OCI-LY7 (cell line): Measurements from ENCODE around the gene PLP1. TPM values are rescaled to one million over a fixed set of nuclear protein-coding genes. Genes with fewer than 3 reads are reported as not detected.

Experiments
- BruUV-seq: library from RNA; stranded (reverse); fragments of 400-500 nt; replicated peaks from 2 replicates; lab custom pipeline; 2021; lab: Mats Ljungman, UMichigan
- CTCF ChIA-PET: fragments of 300-600 bp; sonication (Branson Sonifier 250); formaldehyde crosslinking; loops from one replicate; lab custom pipeline; 2022; ENCODE audit warnings: antibody characterized with exemption; ENCODE audit not compliant: unreplicated experiment; lab: Charles Lee
- POLR2A ChIA-PET: fragments of 300-600 bp; sonication (Branson Sonifier 250); formaldehyde crosslinking; loops from one replicate; lab custom pipeline; 2022; ENCODE audit warnings: antibody characterized with exemption; lab: Charles Lee
- DNase-seq: peaks from one replicate; pipeline ENCODE4 v3.0.0-alpha.2; 2015; ENCODE audit warnings: low spot score
- H2AFZ ChIP-seq: fragments of 200-600 bp; sonication (generic), shearing (Covaris generic); 2 replicates; pipeline ENCODE4 v1.6.1; 2014; ENCODE audit warnings: mild to moderate bottlenecking, antibody characterized with exemption, low read length, moderate library complexity
- H3K27ac ChIP-seq: fragments of 200-600 bp; sonication (generic); 2 replicates; pipeline ENCODE4 v1.5.1; 2014; ENCODE audit warnings: mixed run types, low read depth, mild to moderate bottlenecking, moderate library complexity, low read length, inconsistent platforms; ENCODE audit not compliant: poor library complexity, severe bottlenecking
- H3K36me3 ChIP-seq: fragments of 200-600 bp; sonication (generic); 2 replicates; pipeline ENCODE4 v1.6.1; 2014; ENCODE audit warnings: mild to moderate bottlenecking, antibody characterized with exemption, low read length, moderate library complexity, mixed read lengths; ENCODE audit not compliant: insufficient read depth
- H3K4me1 ChIP-seq: fragments of 200-600 bp; sonication (generic); 2 replicates; pipeline ENCODE4 v1.5.1; 2014; ENCODE audit warnings: mild to moderate bottlenecking, low read length; ENCODE audit not compliant: insufficient read depth, poor library complexity, severe bottlenecking
- H3K4me2 ChIP-seq: fragments of 200-600 bp; sonication (generic); 2 replicates; pipeline ENCODE4 v1.6.1; 2014; ENCODE audit warnings: mild to moderate bottlenecking, low read length
- H3K4me3 ChIP-seq: fragments of 200-600 bp; sonication (generic); 2 replicates; pipeline ENCODE4 v1.5.1; 2014; ENCODE audit warnings: mild to moderate bottlenecking, low read depth, low read length; ENCODE audit not compliant: poor library complexity, severe bottlenecking
- H3K79me2 ChIP-seq: fragments of 200-600 bp; sonication (generic); 2 replicates; pipeline ENCODE4 v1.6.1; 2016; ENCODE audit warnings: low read depth, mild to moderate bottlenecking, low read length, moderate library complexity, mixed read lengths; ENCODE audit not compliant: insufficient read depth
- H3K9me2 ChIP-seq: fragments of 200-600 bp; sonication (generic); 2 replicates; pipeline ENCODE4 v1.6.1; 2016; ENCODE audit warnings: mild to moderate bottlenecking, low read length, mixed read lengths; ENCODE audit not compliant: insufficient read depth
- H3K9me3 ChIP-seq: fragments of 200-600 bp; sonication (generic); 2 replicates; pipeline ENCODE4 v1.6.1; 2014; ENCODE audit warnings: mild to moderate bottlenecking, mixed run types, low read length, mixed read lengths
- H4K20me1 ChIP-seq: fragments of 200-600 bp; sonication (generic); 2 replicates; pipeline ENCODE4 v1.6.1; 2014; ENCODE audit warnings: mild to moderate bottlenecking, antibody characterized with exemption, low read length, moderate library complexity, mixed read lengths; ENCODE audit not compliant: insufficient read depth
- EZH2phosphoT487 ChIP-seq: fragments of 200-600 bp; sonication (generic); IDR thresholded peaks from 2 replicates; pipeline ENCODE4 v1.6.1; 2018; ENCODE audit warnings: low read depth, borderline replicate concordance, mild to moderate bottlenecking, mixed run types, antibody characterized with exemption, low read length, moderate library complexity, mixed read lengths
- intact Hi-C: fragments of 100-400 bp; cut with micrococcal nuclease; formaldehyde crosslinking; loops from one replicate; pipeline ENCODE4 v1.10.0; 2022; ENCODE audit not compliant: unreplicated experiment
- total RNA-seq, 2 experiments: library from RNA; depleted of rRNA in 1 of 2; stranded (reverse); fragments of >200 nt in 1 of 2; shearing (Covaris generic) in 1 of 2; gene quantifications; 2 replicates each; pipeline ENCODE4 v1.2.3, GENCODE V29; 2014 to 2022
- TF ChIP-seq, protein P1 (sequence below): fragments of 200-600 bp; sonication (generic); conservative IDR thresholded peaks from 2 replicates; pipeline ENCODE4 v1.5.1; 2014; ENCODE audit warnings: mild to moderate bottlenecking, antibody characterized with exemption, low read length, moderate library complexity, mixed read lengths

Gene PLP1
- total RNA-seq, 2 experiments from 2014 or later, result not detected

DNA sequence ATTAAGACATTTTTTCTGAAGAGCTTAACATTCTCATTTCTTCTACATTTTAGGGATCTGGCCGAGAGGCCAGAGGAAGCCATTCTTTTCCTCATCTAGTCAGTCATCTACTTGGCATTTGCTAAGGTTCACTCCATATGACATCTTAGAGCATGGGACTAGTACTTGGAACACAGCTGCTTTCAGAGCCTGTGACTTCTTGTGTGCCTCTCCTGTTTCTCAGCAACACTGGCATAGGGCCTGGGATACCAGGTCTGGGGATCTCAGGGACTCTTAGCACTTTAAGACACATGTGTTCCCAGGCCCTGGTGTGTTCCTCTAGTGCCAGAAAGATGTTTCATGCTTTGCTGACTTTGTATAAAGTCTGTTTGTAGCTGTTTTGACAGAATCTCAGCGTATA is 7.3 kb downstream of the PLP1 start:
- no peaks in the 10 kb centered on the region for H3K9me2 ChIP-seq
- H3K27ac ChIP-seq, result no peak overlapping the region
- no TSS peak for BruUV-seq
- H3K4me2 ChIP-seq, result no peak overlapping the region
- TF ChIP-seq, protein P1, sequence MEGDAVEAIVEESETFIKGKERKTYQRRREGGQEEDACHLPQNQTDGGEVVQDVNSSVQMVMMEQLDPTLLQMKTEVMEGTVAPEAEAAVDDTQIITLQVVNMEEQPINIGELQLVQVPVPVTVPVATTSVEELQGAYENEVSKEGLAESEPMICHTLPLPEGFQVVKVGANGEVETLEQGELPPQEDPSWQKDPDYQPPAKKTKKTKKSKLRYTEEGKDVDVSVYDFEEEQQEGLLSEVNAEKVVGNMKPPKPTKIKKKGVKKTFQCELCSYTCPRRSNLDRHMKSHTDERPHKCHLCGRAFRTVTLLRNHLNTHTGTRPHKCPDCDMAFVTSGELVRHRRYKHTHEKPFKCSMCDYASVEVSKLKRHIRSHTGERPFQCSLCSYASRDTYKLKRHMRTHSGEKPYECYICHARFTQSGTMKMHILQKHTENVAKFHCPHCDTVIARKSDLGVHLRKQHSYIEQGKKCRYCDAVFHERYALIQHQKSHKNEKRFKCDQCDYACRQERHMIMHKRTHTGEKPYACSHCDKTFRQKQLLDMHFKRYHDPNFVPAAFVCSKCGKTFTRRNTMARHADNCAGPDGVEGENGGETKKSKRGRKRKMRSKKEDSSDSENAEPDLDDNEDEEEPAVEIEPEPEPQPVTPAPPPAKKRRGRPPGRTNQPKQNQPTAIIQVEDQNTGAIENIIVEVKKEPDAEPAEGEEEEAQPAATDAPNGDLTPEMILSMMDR, result no peak
- TF ChIP-seq EZH2phosphoT487, result no peak
- no peak overlapping the region for H2AFZ ChIP-seq
- POLR2A ChIA-PET, result interaction anchor here (1.3 kb wide), 1 partner anchor 16 kb away, joined by 3 read pairs; no protein-coding TSS in a partner anchor
- CTCF ChIA-PET, result interaction anchor here (0.7 kb wide), 1 partner anchor 10 kb away, joined by 3 read pairs; no protein-coding TSS in a partner anchor
- H4K20me1 ChIP-seq, result no peaks in the 10 kb centered on the region
- H3K79me2 ChIP-seq, result no peaks in the 10 kb centered on the region
- H3K4me3 ChIP-seq, result no peak overlapping the region
- peaks cover 18% of the 10 kb centered on the region for H3K4me1 ChIP-seq
- intact Hi-C loops, result no loop called here
- H3K36me3 ChIP-seq, result no peaks in the 10 kb centered on the region
- no peak for DNase-seq
- H3K9me3 ChIP-seq, result no peaks in the 10 kb centered on the region

GRCh38 chrX:103789004-103789403 is 12.4 kb downstream of the PLP1 start:
- H3K9me3 ChIP-seq, result no peaks in the 10 kb centered on the region
- no peak overlapping the region; the same call in 1 of the 2 replicates for H2AFZ ChIP-seq
- peak overlapping the region; percentile 70 for H3K4me2 ChIP-seq
- H3K27ac ChIP-seq, result peak overlapping the region; percentile 92
- ChIA-PET POLR2A (interaction anchor here (1.5 kb wide), 1 partner anchor 23 kb away, joined by 6 read pairs; no protein-coding TSS in a partner anchor), CTCF (no interaction called here)
- no peaks in the 10 kb centered on the region for H3K79me2 ChIP-seq
- intact Hi-C loops, result loop anchor here (1.0 to 2.0 kb wide), 2 partner anchors 24 to 101 kb away; no protein-coding TSS in a partner anchor
- peaks cover 35% of the 10 kb centered on the region for H3K4me1 ChIP-seq
- DNase-seq, result peak; percentile 73
- H3K9me2 ChIP-seq, result no peaks in the 10 kb centered on the region
- no peak for TF ChIP-seq EZH2phosphoT487
- TF ChIP-seq, protein P1, result no peak
- no TSS peak for BruUV-seq
- H4K20me1 ChIP-seq, result no peaks in the 10 kb centered on the region
- no peaks in the 10 kb centered on the region for H3K36me3 ChIP-seq
- peak overlapping the region; percentile 39 for H3K4me3 ChIP-seq

GRCh38 chrX:103791228-103791627 is 14.6 kb downstream of the PLP1 start:
- H3K4me3 ChIP-seq, result no peak overlapping the region
- H2AFZ ChIP-seq, result no peak overlapping the region
- POLR2A ChIA-PET, result interaction anchor here (1.7 kb wide), 1 partner anchor 21 kb away, joined by 4 read pairs; no protein-coding TSS in a partner anchor
- H3K27ac ChIP-seq, result no peak overlapping the region
- no peak for DNase-seq
- no peaks in the 10 kb centered on the region for H4K20me1 ChIP-seq
- CTCF ChIA-PET, result no interaction called here
- H3K4me2 ChIP-seq, result no peak overlapping the region
- H3K9me2 ChIP-seq, result no peaks in the 10 kb centered on the region
- peaks cover 35% of the 10 kb centered on the region for H3K4me1 ChIP-seq
- BruUV-seq, result no TSS peak
- H3K36me3 ChIP-seq, result no peaks in the 10 kb centered on the region
- intact Hi-C loops, result no loop called here
- TF ChIP-seq, protein P1, result no peak
- TF ChIP-seq EZH2phosphoT487, result no peak
- H3K9me3 ChIP-seq, result no peaks in the 10 kb centered on the region
- no peaks in the 10 kb centered on the region for H3K79me2 ChIP-seq
